ENCODE results near the gene TMEM135.
"Not testable (repeated sequence)": the region's sequence is repeated elsewhere in the genome, so short reads cannot be mapped to it uniquely, and the experiment has no call there.

The TMEM135 gene

GRCh38 chr11:87020336-87020735, 17.4 kb upstream of the TMEM135 start:
- DNase-seq (ENCODE audit: low spot score) (no peak), FAIRE-seq (no peak)

- DNase-seq (ENCODE audit: low spot score) (no peak), FAIRE-seq (no peak)
Observed at GRCh38 chr11:87020764-87021365, 16.9 kb upstream of the TMEM135 start.

- DNase-seq (ENCODE audit: low spot score) (no peak), FAIRE-seq (no peak)
Observed at GRCh38 chr11:87022254-87022653, 15.5 kb upstream of the TMEM135 start.

GRCh38 chr11:87022738-87023137, 15.0 kb upstream of the TMEM135 start:
- FAIRE-seq (no peak), DNase-seq (ENCODE audit: low spot score) (no peak)

GRCh38 chr11:87026415-87026814, 11.3 kb upstream of the TMEM135 start:
- DNase-seq (ENCODE audit: low spot score); FAIRE-seq: not testable (repeated sequence)

GRCh38 chr11:87030458-87031054, 7.2 kb upstream of the TMEM135 start:
- DNase-seq (ENCODE audit: low spot score) (peak; percentile 15), FAIRE-seq (no peak)

GRCh38 chr11:87031433-87032170, 6.1 kb upstream of the TMEM135 start:
- DNase-seq (ENCODE audit: low spot score) (no peak), FAIRE-seq (no peak)

GRCh38 chr11:87033561-87033960, 4.2 kb upstream of the TMEM135 start:
- DNase-seq (ENCODE audit: low spot score) (no peak), FAIRE-seq (no peak)

GRCh38 chr11:87035976-87036583, 1.7 kb upstream of the TMEM135 start:
- DNase-seq (ENCODE audit: low spot score) (no peak), FAIRE-seq (no peak)

GRCh38 chr11:87036756-87037449, 831 bp upstream of the TMEM135 start:
- no peak for DNase-seq (ENCODE audit: low spot score)
- FAIRE-seq: no peak

- no peak for DNase-seq (ENCODE audit: low spot score)
- no peak for FAIRE-seq
Observed at GRCh38 chr11:87038235-87038977, 672 bp downstream of the TMEM135 start.

GRCh38 chr11:87039371-87039770, 1.6 kb downstream of the TMEM135 start:
- no peak for FAIRE-seq

GRCh38 chr11:87043894-87044293, 6.2 kb downstream of the TMEM135 start:
- DNase-seq (ENCODE audit: low spot score) (no peak), FAIRE-seq (no peak)

More at GRCh38 chr11:87039371-87039770, 1.6 kb downstream of the TMEM135 start:
- no peak for DNase-seq (ENCODE audit: low spot score)

GRCh38 chr11:87046824-87047223, 9.1 kb downstream of the TMEM135 start:
- DNase-seq (ENCODE audit: low spot score): no peak
- FAIRE-seq: no peak

- DNase-seq (ENCODE audit: low spot score): no peak
Observed at GRCh38 chr11:87056091-87056490, 18.4 kb downstream of the TMEM135 start.

GRCh38 chr11:87057749-87058148, 20.0 kb downstream of the TMEM135 start:
- DNase-seq (ENCODE audit: low spot score): no peak
- no peak for FAIRE-seq

More at GRCh38 chr11:87056091-87056490, 18.4 kb downstream of the TMEM135 start:
- FAIRE-seq: no peak

- DNase-seq (ENCODE audit: low spot score) (no peak), FAIRE-seq (no peak)
Observed at GRCh38 chr11:87059596-87060390, 22.1 kb downstream of the TMEM135 start.

- FAIRE-seq: no peak
- DNase-seq (ENCODE audit: low spot score): no peak
Observed at GRCh38 chr11:87061766-87062165, 24.0 kb downstream of the TMEM135 start.

- no peak for DNase-seq (ENCODE audit: low spot score)
- FAIRE-seq: no peak
Observed at GRCh38 chr11:87063982-87064381, 26.2 kb downstream of the TMEM135 start.

GRCh38 chr11:87072787-87073186, 35.1 kb downstream of the TMEM135 start:
- DNase-seq (ENCODE audit: low spot score) (no peak), FAIRE-seq (no peak)
